Measurements from ENCODE around the gene SLC6A3.

The SLC6A3 gene

GRCh38 chr5:1351156-1351555, 94.1 kb downstream of the SLC6A3 start:
- no peak for DNase-seq (ENCODE audit: low read depth in 2 of 2)

- DNase-seq (ENCODE audit: low read depth in 2 of 2) = no peak
Observed at GRCh38 chr5:1349246-1349645, 96.0 kb downstream of the SLC6A3 start.

GRCh38 chr5:1348986-1349245, 96.3 kb downstream of the SLC6A3 start:
- DNase-seq (ENCODE audit: low read depth in 2 of 2) = no peak

GRCh38 chr5:1347571-1347970, 97.7 kb downstream of the SLC6A3 start:
- DNase-seq (ENCODE audit: low read depth in 2 of 2) = no peak

- no peak for DNase-seq (ENCODE audit: low read depth in 2 of 2)
Observed at GRCh38 chr5:1346627-1347440, 98.4 kb downstream of the SLC6A3 start.

- DNase-seq (ENCODE audit: low read depth in 2 of 2) = no peak
Observed at GRCh38 chr5:1345876-1346626, 99.2 kb downstream of the SLC6A3 start.

GRCh38 chr5:1344975-1345838, 100.0 kb downstream of the SLC6A3 start, which contains the start of gene CLPTM1L:
Gene CLPTM1L, minus strand, starts transcription at chr5:1345099. Its CDS starts 258 bp downstream, at chr5:1344841.
- DNase-seq (ENCODE audit: low read depth in 2 of 2) = peak; percentile 77 to 78

GRCh38 chr5:1343931-1344901, 101.0 kb downstream of the SLC6A3 start:
- DNase-seq (ENCODE audit: low read depth in 2 of 2) = peak in 1 of 2 experiments; percentile 14

GRCh38 chr5:1343315-1343751, 101.9 kb downstream of the SLC6A3 start:
- DNase-seq (ENCODE audit: low read depth in 2 of 2) = no peak
